ENCODE data around the gene ZSWIM1. TPM values are rescaled to one million over a fixed set of nuclear protein-coding genes. Genes with fewer than 3 reads are reported as not detected.

ZSWIM1 gene
- total and polyA plus RNA-seq, 10 of the 15 experiments (the other 5 are each of a cell fraction or from before 2014, with no cell fraction given) = 2.4 to 16.0 (median 9.8) TPM

GRCh38 chr20:45890077-45890984 is 9.3 kb downstream of the ZSWIM1 start (continued):
- peak; percentile 53 for TF ChIP-seq ZNF687 (IDR thresholded peaks at IDR 0.05)
- no peak; the same call in 1 of the 2 replicates for TF ChIP-seq DPF2 (IDR thresholded peaks at IDR 0.05)
- no peak; a peak in 1 of 4 replicates for TF ChIP-seq BHLHE40 (IDR thresholded peaks at IDR 0.05; ENCODE audit: borderline replicate concordance in 1 of 2, low read depth in 2 of 2, low read length in 1 of 2)

Measured in GM12878 (cell line).